ENCODE results near the gene TLR8. TPM values are rescaled to one million over a fixed set of nuclear protein-coding genes. Genes with fewer than 3 reads are reported as not detected.

The TLR8 gene
- total RNA-seq, 1 experiment from 2014 or later, result not detected

- no peak overlapping the region for H3K27ac ChIP-seq
Observed at GRCh38 chrX:12972243-12972642, 65.8 kb downstream of the TLR8 start.

More at GRCh38 chrX:12972243-12972642, 65.8 kb downstream of the TLR8 start:
- H3K27me3 ChIP-seq (replicated peaks), result no peaks in the 10 kb centered on the region
- H3K4me3 ChIP-seq, result no peak overlapping the region
- no peak for DNase-seq (ENCODE audit: low read depth in 1 of 2, low spot score in 2 of 2)
- peaks cover 23% of the 10 kb centered on the region for H3K36me3 ChIP-seq
- no peaks in the 10 kb centered on the region for H3K9me3 ChIP-seq (replicated peaks)
- peaks cover 11% of the 10 kb centered on the region for H3K4me1 ChIP-seq (replicated peaks)

Other genes with a start within 250 kb of the TLR8 start
- gene PRPS2, start 115.2 kb upstream of the TLR8 start, total RNA-seq (2014; rRNA removed; shearing (Covaris generic)), result 67.5 and 79.3 TPM in 2 replicates
- 0.11 TPM in 1 of 2 replicates, not detected in the other for gene TLR7, start 39.5 kb upstream of the TLR8 start, total RNA-seq (2014; rRNA removed; shearing (Covaris generic))
- gene TMSB4X, start 68.5 kb downstream of the TLR8 start, total RNA-seq (2014; rRNA removed; shearing (Covaris generic)), result 4,755 and 8,566 TPM in 2 replicates
- not detected in 2 replicates for gene FAM9C, start 138.0 kb downstream of the TLR8 start, total RNA-seq (2014; rRNA removed; shearing (Covaris generic))

Data from SJSA1 (cell line).